ENCODE results near the gene CPA4.
"Not testable (repeated sequence)": the region's sequence is repeated elsewhere in the genome, so short reads cannot be mapped to it uniquely, and the experiment has no call there.

CPA4 gene

GRCh38 chr7:130297628-130298543 lies 4.9 kb downstream of the CPA4 start:
- DNase-seq, result no peak
- in situ Hi-C loops (cut with MboI; ENCODE audit: low pct_unique_long_range_greater_than_20kb, low sequenced_read_pairs), result no loop called here

- DNase-seq, result no peak
- in situ Hi-C loops (cut with MboI; ENCODE audit: low pct_unique_long_range_greater_than_20kb, low sequenced_read_pairs), result no loop called here
These were observed 5.8 kb downstream of the CPA4 start for GRCh38 chr7:130298544-130299326.

- in situ Hi-C loops (cut with MboI; ENCODE audit: low pct_unique_long_range_greater_than_20kb, low sequenced_read_pairs), result no loop called here
- DNase-seq, result no peak
These were observed 6.9 kb downstream of the CPA4 start for GRCh38 chr7:130299866-130300265.

GRCh38 chr7:130301501-130302020 lies 8.6 kb downstream of the CPA4 start:
- in situ Hi-C loops (cut with MboI; ENCODE audit: low pct_unique_long_range_greater_than_20kb, low sequenced_read_pairs), result no loop called here
- DNase-seq, result no peak

GRCh38 chr7:130302649-130303048 lies 9.7 kb downstream of the CPA4 start:
- DNase-seq, result no peak
- in situ Hi-C loops (cut with MboI; ENCODE audit: low pct_unique_long_range_greater_than_20kb, low sequenced_read_pairs), result no loop called here

GRCh38 chr7:130303127-130303526 lies 10.2 kb downstream of the CPA4 start:
- in situ Hi-C loops (cut with MboI; ENCODE audit: low pct_unique_long_range_greater_than_20kb, low sequenced_read_pairs), result no loop called here
- DNase-seq, result no peak

- DNase-seq, result no peak
- in situ Hi-C loops (cut with MboI; ENCODE audit: low pct_unique_long_range_greater_than_20kb, low sequenced_read_pairs), result no loop called here
These were observed 10.6 kb downstream of the CPA4 start for GRCh38 chr7:130303551-130303950.

- DNase-seq, result no peak
- in situ Hi-C loops (cut with MboI; ENCODE audit: low pct_unique_long_range_greater_than_20kb, low sequenced_read_pairs), result no loop called here
These were observed 11.0 kb downstream of the CPA4 start for GRCh38 chr7:130303982-130304381.

GRCh38 chr7:130304878-130305277 lies 11.9 kb downstream of the CPA4 start:
- in situ Hi-C loops (cut with MboI; ENCODE audit: low pct_unique_long_range_greater_than_20kb, low sequenced_read_pairs), result no loop called here
- no peak for DNase-seq

GRCh38 chr7:130305433-130306042 lies 12.6 kb downstream of the CPA4 start:
- no peak for DNase-seq
- in situ Hi-C loops (cut with MboI; ENCODE audit: low pct_unique_long_range_greater_than_20kb, low sequenced_read_pairs), result no loop called here

GRCh38 chr7:130309986-130310385 lies 17.0 kb downstream of the CPA4 start:
- no peak for DNase-seq
- in situ Hi-C loops (cut with MboI; ENCODE audit: low pct_unique_long_range_greater_than_20kb, low sequenced_read_pairs), result no loop called here

- DNase-seq, result no peak
- in situ Hi-C loops (cut with MboI; ENCODE audit: low pct_unique_long_range_greater_than_20kb, low sequenced_read_pairs), result no loop called here
These were observed 21.3 kb downstream of the CPA4 start for GRCh38 chr7:130314305-130314704.

GRCh38 chr7:130319541-130319940 lies 26.6 kb downstream of the CPA4 start:
- DNase-seq, result no peak
- in situ Hi-C loops (cut with MboI; ENCODE audit: low pct_unique_long_range_greater_than_20kb, low sequenced_read_pairs), result no loop called here

- DNase-seq; in situ Hi-C loops (cut with MboI; ENCODE audit: low pct_unique_long_range_greater_than_20kb, low sequenced_read_pairs): not testable (repeated sequence)
These were observed 28.7 kb downstream of the CPA4 start for GRCh38 chr7:130321542-130322229.

- in situ Hi-C loops (cut with MboI; ENCODE audit: low pct_unique_long_range_greater_than_20kb, low sequenced_read_pairs), result no loop called here
- DNase-seq, result no peak
These were observed 29.7 kb downstream of the CPA4 start for GRCh38 chr7:130322615-130323014.

GRCh38 chr7:130324306-130324943 lies 31.5 kb downstream of the CPA4 start:
- in situ Hi-C loops (cut with MboI; ENCODE audit: low pct_unique_long_range_greater_than_20kb, low sequenced_read_pairs), result no loop called here
- DNase-seq, result no peak

GRCh38 chr7:130329681-130330080 lies 36.7 kb downstream of the CPA4 start:
- DNase-seq, result no peak
- in situ Hi-C loops (cut with MboI; ENCODE audit: low pct_unique_long_range_greater_than_20kb, low sequenced_read_pairs), result no loop called here

GRCh38 chr7:130332259-130333053 lies 39.5 kb downstream of the CPA4 start:
- in situ Hi-C loops (cut with MboI; ENCODE audit: low pct_unique_long_range_greater_than_20kb, low sequenced_read_pairs), result no loop called here
- DNase-seq, result no peak

Data from KBM-7 (cell line).